ENCODE data around the gene ZDHHC8.

The ZDHHC8 gene

DNA sequence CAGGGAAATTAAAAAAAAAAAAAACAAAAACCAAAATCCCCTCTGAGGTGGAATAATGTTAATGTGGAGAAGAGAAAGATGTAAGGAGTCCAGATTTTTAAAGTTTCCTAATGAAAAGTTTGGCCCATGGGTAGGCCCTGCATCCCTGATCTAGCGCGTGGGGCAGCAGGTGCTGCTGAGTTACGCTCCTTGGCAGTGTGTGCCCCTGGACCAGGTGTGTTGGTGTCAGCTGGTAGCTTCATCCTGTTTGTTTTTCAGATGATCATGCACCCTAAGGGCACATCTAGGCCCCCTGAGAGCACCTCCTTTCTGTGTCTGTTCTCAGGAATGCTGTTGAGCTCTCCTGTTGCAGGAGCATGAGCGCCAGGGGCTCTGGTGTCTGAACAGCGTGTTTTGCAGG is 44.8 kb upstream of the ZDHHC8 start:
- Histone ChIP-seq H3K27me3 (ENCODE audit: insufficient read depth, low read length) (no peaks in the 10 kb centered on the region), H3K4me1 (ENCODE audit: insufficient read depth, low read length, severe bottlenecking) (peaks cover 34% of the 10 kb centered on the region), H3K9me2 (ENCODE audit: low read depth, low read length) (no peaks in the 10 kb centered on the region), H2AFZ (ENCODE audit: low read length) (no peak overlapping the region), H3K27ac (ENCODE audit: low read depth, low read length, poor library complexity, severe bottlenecking) (no peak overlapping the region), H3F3A (ENCODE audit: insufficient read depth, low read length) (no peaks in the 10 kb centered on the region), H3K9me3 (ENCODE audit: low read length) (no peaks in the 10 kb centered on the region), H3K4me3 (ENCODE audit: low read depth, low read length, poor library complexity, severe bottlenecking) (no peak overlapping the region), H3K36me3 (ENCODE audit: insufficient read depth, low read length) (peaks cover 67% of the 10 kb centered on the region), H3K9ac (ENCODE audit: low read length) (no peak overlapping the region), H3K79me2 (ENCODE audit: insufficient read depth, low read length) (peaks cover 33% of the 10 kb centered on the region), H3K4me2 (ENCODE audit: low read length) (no peak overlapping the region), H4K20me1 (ENCODE audit: insufficient read depth, low read length) (no peaks in the 10 kb centered on the region)
- TF ChIP-seq EZH2 (IDR thresholded peaks at IDR 0.05; ENCODE audit: borderline replicate concordance, low read length), result no peak
- TF ChIP-seq, protein P1, sequence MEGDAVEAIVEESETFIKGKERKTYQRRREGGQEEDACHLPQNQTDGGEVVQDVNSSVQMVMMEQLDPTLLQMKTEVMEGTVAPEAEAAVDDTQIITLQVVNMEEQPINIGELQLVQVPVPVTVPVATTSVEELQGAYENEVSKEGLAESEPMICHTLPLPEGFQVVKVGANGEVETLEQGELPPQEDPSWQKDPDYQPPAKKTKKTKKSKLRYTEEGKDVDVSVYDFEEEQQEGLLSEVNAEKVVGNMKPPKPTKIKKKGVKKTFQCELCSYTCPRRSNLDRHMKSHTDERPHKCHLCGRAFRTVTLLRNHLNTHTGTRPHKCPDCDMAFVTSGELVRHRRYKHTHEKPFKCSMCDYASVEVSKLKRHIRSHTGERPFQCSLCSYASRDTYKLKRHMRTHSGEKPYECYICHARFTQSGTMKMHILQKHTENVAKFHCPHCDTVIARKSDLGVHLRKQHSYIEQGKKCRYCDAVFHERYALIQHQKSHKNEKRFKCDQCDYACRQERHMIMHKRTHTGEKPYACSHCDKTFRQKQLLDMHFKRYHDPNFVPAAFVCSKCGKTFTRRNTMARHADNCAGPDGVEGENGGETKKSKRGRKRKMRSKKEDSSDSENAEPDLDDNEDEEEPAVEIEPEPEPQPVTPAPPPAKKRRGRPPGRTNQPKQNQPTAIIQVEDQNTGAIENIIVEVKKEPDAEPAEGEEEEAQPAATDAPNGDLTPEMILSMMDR (IDR thresholded peaks at IDR 0.05; ENCODE audit: low read length), result no peak

DNA sequence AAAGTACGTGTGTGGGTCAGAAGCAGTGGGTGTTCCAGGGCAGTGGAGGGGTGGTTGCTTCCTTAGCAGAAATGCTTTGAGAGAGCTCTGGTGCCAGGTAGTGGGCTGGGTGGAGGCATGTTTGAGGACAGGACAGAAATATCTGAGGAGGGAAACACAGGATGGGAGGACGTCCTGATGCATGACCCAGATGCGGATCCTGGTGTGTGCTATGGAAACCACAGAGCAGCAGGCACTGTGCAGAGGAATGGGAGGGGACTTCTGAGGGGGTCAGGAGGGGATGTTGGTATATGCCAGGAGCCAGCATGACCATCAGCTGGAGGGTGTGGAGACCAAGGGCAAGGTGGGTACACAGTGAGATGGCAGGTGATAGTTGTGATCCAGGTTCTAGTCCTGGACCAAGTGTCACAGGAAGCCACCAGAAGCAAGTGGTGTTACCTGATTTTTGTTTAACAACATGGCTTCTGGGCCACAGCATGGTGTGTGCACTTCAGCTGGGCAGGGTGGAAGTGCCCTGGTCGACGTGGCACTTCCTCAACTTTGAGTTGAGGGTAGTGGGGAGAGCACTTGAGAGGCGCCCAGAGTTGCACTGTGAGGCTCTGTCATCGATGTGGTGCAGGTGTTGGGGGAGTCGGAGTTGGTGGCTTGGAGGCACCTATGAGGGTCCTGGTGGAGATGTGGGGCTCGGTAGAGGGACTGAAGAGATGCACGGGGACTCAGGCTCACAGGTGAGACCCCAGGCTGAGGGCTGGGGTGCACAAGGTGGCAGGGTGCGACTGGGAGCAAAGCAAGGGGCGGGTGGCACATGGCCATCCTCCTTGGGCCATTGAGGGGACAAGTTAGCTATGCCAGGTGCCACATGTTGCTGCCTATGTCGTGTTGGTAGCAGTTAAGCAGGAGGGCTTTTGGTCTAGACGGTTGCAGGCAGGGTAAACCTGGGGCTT is 44.0 kb upstream of the ZDHHC8 start:
- Histone ChIP-seq H3K4me1 (ENCODE audit: insufficient read depth, low read length, severe bottlenecking) (peaks cover 28% of the 10 kb centered on the region), H3K9ac (ENCODE audit: low read length) (no peak overlapping the region), H3K4me3 (ENCODE audit: low read depth, low read length, poor library complexity, severe bottlenecking) (no peak overlapping the region), H3K9me2 (ENCODE audit: low read depth, low read length) (no peaks in the 10 kb centered on the region), H2AFZ (ENCODE audit: low read length) (no peak overlapping the region), H4K20me1 (ENCODE audit: insufficient read depth, low read length) (no peaks in the 10 kb centered on the region), H3K27ac (ENCODE audit: low read depth, low read length, poor library complexity, severe bottlenecking) (no peak overlapping the region), H3K36me3 (ENCODE audit: insufficient read depth, low read length) (peaks cover 76% of the 10 kb centered on the region), H3K79me2 (ENCODE audit: insufficient read depth, low read length) (peaks cover 30% of the 10 kb centered on the region), H3K27me3 (ENCODE audit: insufficient read depth, low read length) (no peaks in the 10 kb centered on the region), H3K4me2 (ENCODE audit: low read length) (no peak overlapping the region), H3K9me3 (ENCODE audit: low read length) (no peaks in the 10 kb centered on the region), H3F3A (ENCODE audit: insufficient read depth, low read length) (no peaks in the 10 kb centered on the region)
- TF ChIP-seq, protein P1 (IDR thresholded peaks at IDR 0.05; ENCODE audit: low read length), result no peak
- no peak for TF ChIP-seq EZH2 (IDR thresholded peaks at IDR 0.05; ENCODE audit: borderline replicate concordance, low read length)

DNA sequence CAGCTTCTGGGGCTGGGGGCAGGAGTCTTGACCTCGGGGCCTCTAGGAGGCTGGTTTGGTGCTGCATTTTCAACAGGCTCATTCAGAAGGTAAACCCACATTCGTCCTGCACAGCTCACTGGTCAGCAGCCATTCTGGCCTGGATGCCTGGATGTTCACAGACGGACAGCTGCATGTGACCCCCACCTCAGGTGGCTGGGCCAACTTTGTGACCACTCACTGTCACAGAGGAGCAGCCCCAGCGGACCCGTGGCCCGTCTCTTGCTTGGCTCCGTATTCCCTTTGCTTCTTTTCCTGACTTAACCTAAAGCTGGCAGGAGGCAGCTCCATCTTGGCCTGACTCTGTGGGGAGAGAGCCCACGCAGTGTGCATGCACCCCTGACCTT is 43.3 kb upstream of the ZDHHC8 start:
- peaks cover 21% of the 10 kb centered on the region for H3K4me1 ChIP-seq (ENCODE audit: insufficient read depth, low read length, severe bottlenecking)
- TF ChIP-seq, protein P1 (IDR thresholded peaks at IDR 0.05; ENCODE audit: low read length), result no peak
- no peak for TF ChIP-seq EZH2 (IDR thresholded peaks at IDR 0.05; ENCODE audit: borderline replicate concordance, low read length)
- H3K4me2 ChIP-seq (ENCODE audit: low read length), result no peak overlapping the region
- H3K4me3 ChIP-seq (ENCODE audit: low read depth, low read length, poor library complexity, severe bottlenecking), result no peak overlapping the region
- H3K27ac ChIP-seq (ENCODE audit: low read depth, low read length, poor library complexity, severe bottlenecking), result no peak overlapping the region
- no peak overlapping the region for H3K9ac ChIP-seq (ENCODE audit: low read length)
- H3K36me3 ChIP-seq (ENCODE audit: insufficient read depth, low read length), result peaks cover 82% of the 10 kb centered on the region
- no peaks in the 10 kb centered on the region for H3K27me3 ChIP-seq (ENCODE audit: insufficient read depth, low read length)
- no peak overlapping the region for H2AFZ ChIP-seq (ENCODE audit: low read length)
- H3K9me2 ChIP-seq (ENCODE audit: low read depth, low read length), result no peaks in the 10 kb centered on the region
- H4K20me1 ChIP-seq (ENCODE audit: insufficient read depth, low read length), result no peaks in the 10 kb centered on the region
- no peaks in the 10 kb centered on the region for H3F3A ChIP-seq (ENCODE audit: insufficient read depth, low read length)
- peaks cover 23% of the 10 kb centered on the region for H3K79me2 ChIP-seq (ENCODE audit: insufficient read depth, low read length)
- no peaks in the 10 kb centered on the region for H3K9me3 ChIP-seq (ENCODE audit: low read length)
